ENCODE data around the gene PPP1R16B.
A peak's percentile ranks its signal among the peaks of the same experiment; 100 is the strongest.
"Not testable (repeated sequence)": the region's sequence is repeated elsewhere in the genome, so short reads cannot be mapped to it uniquely, and the experiment has no call there.

The PPP1R16B gene

DNA sequence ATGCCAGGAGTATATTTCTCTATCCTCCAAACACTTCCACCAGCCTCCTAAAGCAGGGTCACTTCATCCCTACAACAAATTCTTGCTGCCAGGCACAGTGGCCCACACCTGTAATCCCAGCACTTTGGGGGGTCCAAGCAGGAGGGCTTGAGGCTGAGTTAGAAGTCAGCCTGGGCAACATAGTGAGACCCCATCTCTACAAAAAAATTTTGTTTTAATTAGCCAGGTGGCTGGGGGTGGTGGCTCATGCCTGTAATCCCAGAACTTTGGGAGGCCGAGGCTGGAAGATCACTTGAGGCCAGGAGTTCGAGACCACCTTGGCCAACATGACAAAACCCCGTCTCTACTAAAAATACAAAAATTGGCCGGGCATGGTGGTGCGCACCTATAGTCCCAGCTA lies 11.4 kb upstream of the PPP1R16B start:
- DNase-seq: not testable (repeated sequence)

DNA sequence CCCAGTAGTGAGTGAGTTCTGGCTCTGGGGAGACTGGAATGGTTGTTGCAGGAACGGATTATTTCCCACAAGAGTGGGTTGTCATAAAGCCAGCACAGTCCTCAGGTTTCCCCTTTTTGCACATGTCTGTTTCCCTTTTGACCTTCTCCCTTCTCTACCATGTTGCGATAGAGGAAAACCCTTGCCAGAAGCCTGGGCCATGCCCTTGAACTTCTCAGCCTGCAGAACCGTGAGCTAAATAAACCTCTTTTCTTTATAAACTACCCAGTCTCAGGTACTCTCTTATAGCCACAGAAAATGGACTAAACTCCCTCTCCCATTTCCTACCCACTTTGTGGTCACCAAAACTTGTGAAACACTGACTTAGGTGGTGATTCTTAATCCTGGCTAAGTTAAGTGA lies 7.2 kb upstream of the PPP1R16B start:
- DNase-seq: no peak

GRCh38 chr20:38799203-38799602 lies 6.3 kb upstream of the PPP1R16B start:
- no peak for DNase-seq

GRCh38 chr20:38800882-38801281 lies 4.6 kb upstream of the PPP1R16B start:
- DNase-seq: no peak

- no peak for DNase-seq
Measured at GRCh38 chr20:38804221-38804620, 1.3 kb upstream of the PPP1R16B start.

DNA sequence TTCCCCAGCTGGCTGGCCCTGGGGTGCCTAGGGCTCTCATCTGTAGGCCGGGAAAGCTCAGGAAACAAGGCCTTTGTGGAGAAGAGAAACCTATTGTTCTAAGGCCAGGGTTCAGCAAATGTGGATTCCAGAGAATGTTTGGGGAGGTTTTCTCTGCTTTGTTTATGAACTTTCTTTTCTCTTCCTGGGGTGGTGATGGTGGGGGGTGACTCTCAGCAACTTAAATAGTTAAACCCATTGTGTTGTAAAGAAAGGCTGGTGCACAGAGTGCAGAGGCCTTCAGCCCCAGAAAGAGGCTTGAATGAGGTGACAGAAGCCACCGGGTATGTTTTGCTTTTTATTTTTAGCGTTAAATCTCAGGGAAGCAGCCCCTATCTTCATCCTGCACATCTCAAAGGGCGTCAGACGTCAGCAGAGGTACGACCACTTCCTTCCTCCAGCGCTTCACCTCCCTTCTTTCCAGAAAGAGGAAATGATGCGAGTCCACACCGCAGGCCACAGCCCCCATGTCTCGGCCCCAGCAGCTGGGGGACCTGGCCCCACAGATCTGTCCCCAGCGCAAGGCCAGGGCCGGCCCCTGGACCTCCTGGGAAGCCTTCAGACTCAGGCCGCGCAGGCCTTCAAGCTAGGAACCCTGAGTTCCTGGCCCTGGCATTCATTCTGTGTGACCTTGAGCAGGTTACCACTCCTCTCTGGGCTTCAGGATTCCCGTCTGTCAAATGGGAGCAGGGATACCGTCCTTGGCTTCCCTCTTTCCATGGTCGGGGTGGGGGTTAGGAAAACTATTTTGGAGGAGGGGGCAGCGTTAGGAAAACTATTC lies 605 bp upstream of the PPP1R16B start:
- DNase-seq: peak; percentile 71

- peak; percentile 70 for DNase-seq
Measured at GRCh38 chr20:38805958-38806854, 709 bp downstream of the PPP1R16B start.

DNA sequence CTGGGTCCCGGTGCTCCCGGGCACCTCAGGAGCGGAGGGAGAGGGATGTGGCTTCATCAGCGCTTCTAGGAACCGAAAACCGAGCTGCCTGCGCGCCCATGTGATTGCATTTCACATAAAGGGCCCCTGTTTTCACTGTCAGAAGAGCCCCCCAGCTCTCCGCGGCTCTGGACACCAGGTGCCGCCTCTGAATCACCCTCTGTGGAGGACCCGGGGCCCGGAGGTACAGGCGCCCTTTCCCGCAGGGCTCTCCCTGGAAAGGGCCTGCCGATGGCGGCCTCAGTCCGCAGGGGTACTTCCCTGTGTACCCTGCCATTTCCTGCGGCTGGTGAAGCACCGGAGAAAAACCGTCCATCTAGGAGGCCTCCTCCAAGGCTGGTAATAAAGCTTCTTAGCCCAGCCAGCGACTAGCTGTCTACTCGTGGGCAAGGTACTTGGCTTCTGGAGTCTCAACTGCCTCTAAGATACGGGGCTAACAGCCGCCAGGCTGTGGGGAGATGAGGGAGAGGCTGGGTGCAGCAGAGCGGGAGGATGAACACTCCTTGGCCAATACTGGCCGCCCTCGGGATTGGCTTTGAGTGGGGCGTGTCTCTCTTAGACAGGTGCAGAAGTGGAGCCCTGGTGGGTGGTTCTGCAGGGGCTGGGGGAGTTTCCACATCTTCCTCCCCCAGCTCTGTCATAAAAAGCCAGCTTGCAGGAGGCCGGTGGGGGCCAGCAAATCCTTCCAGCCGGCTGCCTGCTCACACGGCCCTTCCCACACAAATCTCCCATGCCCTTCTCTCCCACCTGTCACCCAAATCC lies 1.6 kb downstream of the PPP1R16B start:
- no peak for DNase-seq

DNA sequence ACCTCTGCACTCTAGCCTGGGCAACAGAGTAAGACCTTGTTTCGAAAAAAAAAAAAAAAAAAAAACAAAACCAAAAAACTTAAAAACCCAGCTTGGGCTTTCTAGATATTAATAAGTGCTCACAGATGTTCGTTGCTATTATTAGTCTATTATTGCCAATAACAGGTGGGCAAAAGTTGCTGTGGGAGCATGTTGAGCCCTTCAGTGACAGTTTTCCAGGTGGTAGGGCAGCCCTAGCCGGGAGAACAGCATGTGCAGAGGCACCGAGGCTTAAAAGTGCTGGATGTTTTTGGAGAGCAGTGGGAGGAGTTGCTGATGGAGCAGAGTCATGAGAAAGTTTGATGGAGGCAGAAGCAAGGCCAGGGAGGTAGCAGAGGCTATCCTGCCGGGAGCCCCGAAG lies 4.4 kb downstream of the PPP1R16B start:
- DNase-seq: no peak

GRCh38 chr20:38810926-38811630 lies 5.6 kb downstream of the PPP1R16B start:
- no peak for DNase-seq

- no peak for DNase-seq
Measured at GRCh38 chr20:38811769-38812168, 6.3 kb downstream of the PPP1R16B start.

- DNase-seq: no peak
Measured at GRCh38 chr20:38812182-38812581, 6.7 kb downstream of the PPP1R16B start.

DNA sequence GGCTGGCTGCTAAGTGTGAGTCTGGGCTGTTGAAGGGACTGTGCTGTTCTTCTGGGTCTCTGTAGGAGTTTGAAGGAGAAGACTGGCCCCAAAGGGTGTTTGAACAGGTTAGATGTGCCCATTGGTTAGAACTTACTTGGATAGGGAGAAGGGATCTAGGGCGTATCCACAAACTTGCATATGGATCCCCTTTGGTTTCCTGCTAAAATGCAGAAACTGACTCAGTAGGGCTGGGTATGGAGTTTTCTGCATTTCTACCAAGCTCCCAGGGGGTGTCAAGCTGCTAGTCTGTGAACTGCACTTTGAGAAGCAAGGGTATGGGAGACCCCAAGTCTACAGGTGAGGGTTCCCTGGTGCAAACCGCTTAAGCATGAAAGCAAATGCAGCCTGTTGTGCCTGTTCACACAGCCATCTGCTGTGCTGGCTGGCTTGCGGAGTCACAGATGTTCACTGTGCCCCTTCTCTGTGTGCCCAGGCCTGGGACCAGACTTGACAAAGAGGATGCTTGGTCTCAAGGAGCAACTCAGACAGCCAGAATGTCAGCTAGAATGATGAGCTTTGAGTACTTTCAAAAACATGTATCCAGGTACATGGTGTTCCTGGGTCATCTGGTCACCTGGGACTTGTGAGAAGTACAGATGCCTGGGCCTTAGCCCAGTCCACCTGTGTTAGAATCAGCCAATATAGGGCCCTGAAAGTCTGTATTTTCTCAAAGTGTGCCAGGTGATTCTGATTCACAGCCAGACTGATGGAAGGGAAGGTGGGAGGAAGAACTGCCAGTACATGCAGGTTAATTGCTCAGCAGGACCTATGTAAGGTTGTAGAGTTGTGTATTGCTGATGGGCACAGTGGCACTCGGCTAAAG lies 7.4 kb downstream of the PPP1R16B start:
- no peak for DNase-seq

DNA sequence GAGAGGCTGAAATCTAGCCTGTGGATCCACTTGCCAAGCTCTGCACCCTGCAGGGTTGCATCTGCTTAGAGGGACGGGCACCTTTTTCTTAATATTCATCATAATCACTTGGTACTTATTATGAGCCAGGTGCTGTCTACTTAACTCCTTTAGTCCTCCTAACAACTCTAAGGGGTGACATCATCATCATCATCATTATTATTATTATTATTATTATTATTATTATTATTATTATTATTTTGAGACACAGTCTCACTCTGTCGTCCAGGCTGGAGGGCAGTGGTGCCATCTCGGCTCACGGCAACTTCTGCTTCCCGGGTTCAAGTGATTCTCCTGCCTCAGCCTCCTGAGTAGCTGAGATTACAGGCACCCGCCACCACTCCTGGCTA lies 8.1 kb downstream of the PPP1R16B start:
- not testable (repeated sequence) for DNase-seq

DNA sequence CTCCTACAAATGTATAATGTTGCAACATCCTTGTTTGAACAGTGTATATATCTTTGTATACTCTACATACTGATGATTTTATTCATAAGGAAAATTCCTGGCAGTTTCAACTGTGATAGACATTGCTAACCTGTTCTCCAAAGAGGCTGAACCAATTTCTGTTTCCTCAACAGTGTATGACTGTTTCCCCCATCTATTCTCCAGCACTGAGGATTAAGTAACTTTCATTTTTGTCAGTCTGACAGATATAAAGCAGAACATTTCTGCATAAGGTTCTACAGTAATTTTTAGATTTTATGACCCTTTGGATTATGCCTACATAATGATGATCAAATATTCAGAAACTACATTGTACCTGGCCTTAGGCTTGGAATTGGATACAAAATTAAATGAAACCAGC lies 9.9 kb downstream of the PPP1R16B start:
- no peak for DNase-seq

- no peak for DNase-seq
Measured at GRCh38 chr20:38818113-38819065, 12.9 kb downstream of the PPP1R16B start.

DNA sequence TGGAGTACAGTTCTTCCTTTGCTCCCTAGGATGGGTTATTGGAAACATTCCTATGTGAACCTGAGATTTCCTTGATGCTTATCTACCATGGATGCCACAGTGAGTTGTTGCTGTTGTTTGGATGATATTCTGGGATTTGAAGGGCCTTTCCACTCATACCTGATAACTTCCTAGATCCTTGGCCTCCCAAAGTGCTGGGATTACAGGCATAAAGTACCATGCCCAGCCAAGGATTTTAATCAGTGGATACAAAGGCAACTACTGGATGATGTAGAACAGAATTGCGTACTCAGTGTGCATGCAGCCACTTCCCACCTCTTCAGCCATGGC lies 20.0 kb downstream of the PPP1R16B start:
- DNase-seq: no peak

DNA sequence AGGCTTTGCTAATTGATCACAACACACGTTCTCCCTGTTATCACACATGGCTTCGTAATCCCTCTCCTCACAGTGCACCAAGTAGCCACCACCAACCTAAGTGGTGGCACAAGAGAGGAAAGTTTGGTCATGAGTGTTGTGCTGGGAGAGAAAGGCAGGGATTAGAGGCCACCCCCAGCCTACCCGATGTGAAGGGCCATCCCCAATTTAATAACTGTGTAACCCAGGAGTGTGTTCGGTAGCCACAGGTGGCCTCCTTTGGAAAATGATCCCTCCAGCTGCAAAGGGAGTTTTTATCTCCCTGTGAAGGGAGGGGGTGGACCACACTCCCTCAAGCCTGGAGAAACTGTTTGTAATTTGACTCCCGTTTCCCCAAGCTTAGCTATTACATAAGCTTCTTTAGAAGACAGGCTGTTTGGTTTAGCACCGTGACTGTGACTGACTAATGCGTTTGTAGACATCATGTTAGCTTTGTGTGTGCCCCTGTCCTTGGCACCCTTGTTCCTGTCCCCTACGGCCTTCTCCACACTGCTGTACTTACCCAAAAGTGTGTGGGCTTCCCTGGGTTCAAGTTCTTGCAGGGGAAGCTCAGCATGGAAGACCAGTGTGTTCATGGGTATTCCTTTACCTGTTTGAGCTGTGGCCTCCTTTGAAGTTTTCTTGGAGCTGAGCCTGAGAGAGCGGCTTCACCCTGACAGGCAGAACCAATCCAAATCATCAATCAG lies 20.6 kb downstream of the PPP1R16B start:
- no peak for DNase-seq

DNA sequence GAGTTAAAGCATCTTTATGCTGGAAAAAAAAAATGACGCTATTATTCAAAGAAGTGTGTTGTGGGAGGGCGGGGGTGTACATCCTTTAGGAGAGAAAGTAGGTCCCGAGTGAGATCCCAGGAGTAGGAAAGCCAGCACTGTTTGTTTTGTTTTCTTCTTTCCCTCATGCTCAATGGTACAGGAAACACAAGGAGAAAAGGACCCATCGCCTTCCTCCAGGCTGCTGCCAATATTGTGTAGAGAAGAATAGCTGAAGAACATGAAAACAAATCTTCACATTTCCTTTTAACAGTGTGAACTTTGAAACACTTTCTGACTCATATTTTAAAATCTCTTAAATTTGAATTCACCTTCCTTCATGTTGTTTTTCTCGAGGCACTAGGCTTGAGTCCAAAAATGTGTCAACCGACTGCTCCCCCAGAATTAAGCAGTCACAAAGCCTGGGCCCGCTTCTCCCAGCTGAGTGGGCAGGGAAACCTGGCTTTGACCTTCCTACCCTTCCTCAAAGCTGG lies 22.3 kb downstream of the PPP1R16B start:
- no peak for DNase-seq

All from NK-92 treated with Interleukin-12 subunit alpha and Interleukin-12 subunit beta, amount 100 ng/mL, for 24 hours (cell line).